Fibroblast of villous mesenchyme (primary cell): ENCODE data around the gene ELP2. TPM values are rescaled to one million over a fixed set of nuclear protein-coding genes. Genes with fewer than 3 reads are reported as not detected.

Experiments
- DNase-seq: peaks from one replicate; pipeline ENCODE4 v3.0.0-alpha.2; 2010; ENCODE audit warnings: low read depth
- H3K4me3 ChIP-seq: 2 replicates; pipeline ENCODE4 v1.5.1; 2011; ENCODE audit warnings: low read depth, mild to moderate bottlenecking, low read length
- CTCF ChIP-seq: IDR thresholded peaks from 2 replicates; pipeline ENCODE4 v1.5.1; 2012; ENCODE audit warnings: low read depth, mild to moderate bottlenecking, low read length; ENCODE audit not compliant: insufficient read depth
- total RNA-seq: library from RNA; depleted of rRNA; stranded (reverse); fragments of >200 nt; gene quantifications from 2 replicates; pipeline ENCODE4 v1.2.3, GENCODE V29; 2012

Gene ELP2
- total RNA-seq, 1 donor: 104 TPM

DNA sequence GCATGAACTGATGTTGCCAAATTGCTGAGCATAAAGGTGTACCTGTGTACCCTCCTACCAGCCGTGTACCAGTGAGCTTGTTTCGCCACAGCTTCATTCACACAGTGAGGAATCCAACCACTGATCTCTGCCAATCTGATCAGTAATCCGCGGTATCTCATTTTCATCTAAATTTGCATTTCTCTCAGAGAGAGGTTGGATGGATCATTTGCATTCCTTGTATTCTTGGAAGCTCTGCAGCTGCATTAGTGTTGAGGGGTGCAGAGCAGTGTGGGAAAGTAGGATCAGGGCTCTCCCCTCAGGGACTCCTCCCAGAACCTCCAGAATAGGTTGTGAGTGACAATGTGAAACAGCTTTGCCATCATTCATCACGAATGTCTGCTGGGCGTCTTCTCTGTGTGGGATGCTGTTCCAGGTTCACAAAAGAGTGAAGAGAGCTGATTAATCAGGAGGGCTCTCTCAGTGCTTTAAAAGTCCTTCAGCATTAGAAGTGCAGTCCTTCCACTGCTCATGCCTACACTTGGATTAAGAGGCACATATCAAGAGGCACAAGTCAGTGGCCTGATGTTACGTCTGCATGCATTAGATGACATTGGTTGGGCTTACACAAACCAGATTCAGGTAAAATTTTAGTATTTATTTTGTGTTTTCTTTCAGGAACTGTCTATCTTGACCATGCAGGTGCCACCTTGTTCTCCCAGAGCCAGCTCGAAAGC is 65.1 kb downstream of the ELP2 start:
- TF ChIP-seq CTCF: no peak
- H3K4me3 ChIP-seq: no peak overlapping the region
- no peak for DNase-seq

DNA sequence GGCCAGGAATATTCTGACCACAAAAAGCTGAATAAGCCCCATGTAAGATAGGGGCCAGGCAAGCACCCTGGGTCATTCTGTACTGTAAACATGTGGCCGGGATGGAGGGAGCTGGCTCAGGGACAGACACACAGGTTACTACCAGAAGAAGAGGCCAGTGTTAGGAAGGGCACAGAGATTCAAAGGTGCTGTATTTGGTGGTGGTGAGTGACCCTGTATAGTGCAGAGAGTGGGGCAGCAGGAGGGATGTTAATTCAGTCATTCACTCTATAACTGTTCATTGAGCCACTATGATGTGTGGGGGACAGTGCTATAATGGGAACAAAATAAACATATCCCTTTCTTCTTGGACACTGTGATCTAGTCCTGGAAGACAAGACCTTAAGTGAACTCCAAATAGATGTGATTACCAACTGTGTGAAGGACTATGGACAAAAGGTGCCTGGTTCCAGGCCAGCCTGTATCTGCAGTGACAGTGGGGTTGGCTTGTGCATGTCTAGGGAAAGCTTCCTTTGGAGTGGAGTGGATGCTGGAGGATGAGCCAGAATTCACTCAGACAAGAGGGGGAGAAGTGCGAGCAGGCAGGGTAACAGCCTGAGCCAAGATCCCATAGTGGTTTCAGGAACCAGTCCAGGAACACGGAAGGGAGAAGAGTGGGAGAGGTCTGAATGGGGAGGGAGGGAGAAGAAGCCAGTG is 65.9 kb downstream of the ELP2 start:
- no peak for DNase-seq

GRCh38 chr18:36196238-36196995 is 66.7 kb downstream of the ELP2 start:
- no peak for TF ChIP-seq CTCF
- no peak for DNase-seq
- no peak overlapping the region for H3K4me3 ChIP-seq

More for the DNA sequence above, 65.9 kb downstream of the ELP2 start:
- no peak for TF ChIP-seq CTCF
- H3K4me3 ChIP-seq: no peak overlapping the region

GRCh38 chr18:36197511-36198166 is 67.9 kb downstream of the ELP2 start:
- no peak for TF ChIP-seq CTCF
- DNase-seq: no peak
- H3K4me3 ChIP-seq: no peak overlapping the region

GRCh38 chr18:36199691-36200295 is 70.1 kb downstream of the ELP2 start:
- no peak for DNase-seq
- no peak overlapping the region for H3K4me3 ChIP-seq
- TF ChIP-seq CTCF: no peak

- TF ChIP-seq CTCF: no peak
- no peak overlapping the region for H3K4me3 ChIP-seq
- DNase-seq: no peak
Measured at GRCh38 chr18:36200354-36200771, 70.7 kb downstream of the ELP2 start.
